Ramos (cell line): Measurements from ENCODE around the gene MKRN2OS.

Source experiments
- in situ Hi-C: fragments of 300-500 bp; cut with MboI; formaldehyde crosslinking; loops from one replicate; pipeline ENCODE4 v1.14.3; 2022; ENCODE audit warnings: low sequenced_read_pairs; ENCODE audit not compliant: unreplicated experiment

Gene MKRN2OS, protein sequence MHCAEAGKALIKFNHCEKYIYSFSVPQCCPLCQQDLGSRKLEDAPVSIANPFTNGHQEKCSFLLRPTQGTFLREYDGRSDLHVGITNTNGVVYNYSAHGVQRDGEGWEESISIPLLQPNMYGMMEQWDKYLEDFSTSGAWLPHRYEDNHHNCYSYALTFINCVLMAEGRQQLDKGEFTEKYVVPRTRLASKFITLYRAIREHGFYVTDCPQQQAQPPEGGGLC

DNA sequence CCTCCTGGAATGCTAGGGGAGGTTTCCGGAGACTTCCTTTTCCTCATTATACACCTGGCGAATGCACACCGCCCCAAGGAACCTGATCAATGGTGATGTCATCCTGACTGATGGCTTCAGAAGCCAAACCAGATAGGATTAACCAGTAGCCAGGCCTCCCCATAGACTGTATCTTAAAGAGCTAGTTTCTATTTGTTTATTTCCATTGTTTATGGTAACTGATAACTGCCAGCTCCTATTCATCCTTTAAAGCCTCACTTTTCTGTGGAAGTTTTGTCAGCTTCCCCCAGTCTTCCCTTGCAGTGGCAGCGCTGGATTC is at the start of gene MKRN2OS:
TSS of gene MKRN2OS (minus strand) at position 27 of the 319 bp plus-strand sequence. CDS start 35 bp downstream, outside the sequence.
- in situ Hi-C loops, result no loop called here

DNA sequence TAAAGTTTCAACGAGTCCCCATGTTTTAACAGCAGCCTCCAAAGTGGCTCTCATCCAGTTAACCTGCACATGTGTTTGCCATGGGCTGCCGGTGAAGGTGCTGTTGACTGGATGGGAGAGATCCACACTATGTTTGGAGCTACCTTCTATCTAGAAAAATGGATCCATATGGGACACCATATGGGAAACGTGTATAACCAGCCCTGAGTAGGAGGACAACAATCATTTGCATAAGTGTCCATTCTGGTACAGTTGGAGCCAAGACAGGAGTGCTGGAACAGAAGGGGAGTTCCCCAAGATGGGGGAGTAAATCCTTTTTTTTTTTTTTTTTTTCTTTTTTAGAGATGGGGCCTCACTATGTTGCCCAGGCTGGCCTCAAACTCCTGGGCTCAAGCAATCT is 48.2 kb upstream of the MKRN2OS start:
- in situ Hi-C loops, result no loop called here

DNA sequence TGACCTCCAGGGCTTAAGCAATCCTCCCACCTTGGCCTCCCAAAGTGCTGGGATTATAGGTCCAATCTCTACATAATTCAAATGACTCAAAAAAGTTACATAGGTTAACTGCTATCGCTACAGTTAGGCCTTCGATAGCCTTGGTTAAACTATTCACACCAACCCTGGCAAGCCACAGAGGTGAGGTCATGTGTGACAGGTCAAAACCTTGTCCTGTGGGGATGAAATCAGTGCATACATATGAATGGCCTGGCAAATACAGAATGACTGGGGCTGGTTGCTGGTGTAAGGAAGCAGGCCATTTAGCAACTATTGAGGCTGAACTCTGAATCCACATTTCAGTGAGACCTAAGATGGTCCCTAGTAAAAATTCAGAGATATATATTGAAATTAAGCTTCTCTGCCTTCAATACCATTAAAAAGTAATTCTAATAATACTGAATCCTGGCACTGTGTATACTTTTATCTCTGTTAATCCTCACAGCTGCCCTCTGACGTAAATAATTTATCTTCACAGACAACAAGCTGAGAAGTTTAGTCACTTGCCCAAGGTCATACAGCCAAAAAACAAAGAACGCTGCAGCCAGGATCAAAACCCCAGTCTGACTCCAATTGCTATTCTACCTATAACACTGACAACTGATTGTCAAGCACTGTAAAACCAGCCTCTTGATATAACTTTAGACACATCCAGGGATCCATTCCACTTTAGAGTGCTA is 46.9 kb upstream of the MKRN2OS start:
- in situ Hi-C loops, result no loop called here

DNA sequence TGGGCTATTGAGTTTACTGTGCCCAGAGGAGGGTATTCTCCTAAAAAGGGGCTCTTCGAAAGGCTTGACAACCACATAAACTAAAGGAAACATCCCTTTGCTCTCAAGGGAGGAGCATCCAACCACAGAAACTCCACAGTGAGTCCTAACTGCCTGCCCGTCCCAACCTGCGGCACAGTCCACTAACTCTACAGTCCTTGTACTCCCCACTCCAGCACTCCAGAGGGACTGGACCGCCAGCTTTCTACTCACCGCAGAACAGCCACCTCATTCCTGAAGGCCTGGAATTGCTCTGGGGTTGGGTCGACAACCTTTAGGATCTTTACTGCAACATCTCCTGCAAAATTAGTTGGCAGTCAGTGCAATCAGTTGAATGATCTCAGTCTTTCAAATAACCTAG is 46.2 kb upstream of the MKRN2OS start:
- in situ Hi-C loops, result no loop called here

DNA sequence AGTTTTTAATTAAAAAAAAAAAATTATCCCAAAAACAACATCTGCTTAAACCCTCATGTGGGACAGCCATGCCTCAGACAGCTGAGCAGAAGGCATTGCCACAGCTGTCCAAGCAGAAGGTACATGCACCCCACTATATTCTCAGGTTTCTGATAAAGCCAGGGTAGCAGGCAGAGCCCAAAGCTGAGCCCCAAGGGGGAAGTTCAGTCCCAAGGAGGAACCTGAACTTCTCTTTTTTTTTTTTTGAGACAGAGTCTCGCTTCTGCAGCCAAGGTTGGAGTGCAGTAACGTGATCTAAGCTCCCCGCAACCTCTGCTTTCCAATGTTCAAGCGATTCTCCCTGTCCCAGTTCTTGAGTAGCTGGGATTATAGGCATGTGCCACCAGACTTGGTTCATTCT is 44.8 kb upstream of the MKRN2OS start:
- in situ Hi-C loops, result no loop called here

DNA sequence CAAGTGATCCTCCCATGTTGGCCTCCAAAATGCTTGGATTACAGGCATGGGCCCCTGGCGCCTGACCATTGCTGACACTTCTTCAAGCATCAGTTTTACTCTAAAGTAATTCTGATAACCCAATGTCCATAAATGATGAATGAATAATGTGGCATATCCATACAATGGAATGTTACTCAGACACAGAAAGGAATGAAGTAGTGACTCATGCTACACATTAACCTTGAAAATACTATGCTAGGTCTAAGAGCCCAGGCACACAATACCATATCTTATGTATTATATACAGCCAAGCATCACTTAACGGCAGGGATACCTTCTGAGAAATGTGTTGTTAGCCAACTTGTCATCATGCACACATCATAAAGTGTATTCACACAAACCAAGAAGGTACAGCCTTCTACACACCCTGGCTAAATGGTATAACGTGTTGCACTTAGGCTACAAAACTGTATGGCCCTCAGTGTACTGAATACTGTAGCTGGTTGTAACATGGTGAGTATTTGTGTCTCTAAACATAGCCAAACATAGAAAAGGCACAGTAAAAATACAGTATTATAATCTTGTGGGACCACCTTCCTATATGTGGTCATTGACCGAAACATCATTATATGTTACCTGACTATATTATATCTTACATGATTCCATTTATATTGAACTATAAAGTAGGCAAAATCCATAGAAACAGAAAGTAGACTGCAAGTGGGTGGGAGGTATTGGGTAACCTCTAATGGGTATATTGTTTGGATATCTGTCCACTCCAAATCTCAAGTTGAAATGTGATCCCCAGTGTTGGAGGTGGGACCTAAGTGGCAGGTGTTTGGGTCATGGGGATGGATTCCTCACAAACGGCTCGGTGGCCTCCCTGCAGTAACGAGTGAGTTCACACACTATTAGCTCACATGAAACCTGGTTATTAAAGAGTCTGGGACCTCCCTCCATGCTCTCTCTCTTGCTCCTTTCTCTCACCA is 43.0 kb upstream of the MKRN2OS start:
- in situ Hi-C loops, result no loop called here

DNA sequence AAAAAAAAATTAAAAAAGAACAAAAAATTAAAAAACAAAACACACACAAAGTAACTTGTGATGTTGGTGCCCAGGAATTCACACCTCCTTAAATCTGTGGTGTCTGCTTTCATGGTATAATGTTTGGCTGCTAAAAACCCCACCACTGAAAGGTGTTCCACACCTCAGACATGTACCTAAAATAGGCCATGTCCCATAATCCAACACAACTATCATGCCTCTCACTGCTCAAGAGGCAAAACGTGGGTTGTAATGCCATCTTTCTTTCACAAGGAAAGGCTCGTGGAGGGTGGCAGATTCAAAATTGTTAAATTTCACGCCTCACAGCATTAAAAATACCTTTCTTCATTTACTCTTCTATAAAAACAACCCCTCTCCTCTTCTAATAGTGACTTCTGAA is 41.1 kb upstream of the MKRN2OS start:
- in situ Hi-C loops, result no loop called here

DNA sequence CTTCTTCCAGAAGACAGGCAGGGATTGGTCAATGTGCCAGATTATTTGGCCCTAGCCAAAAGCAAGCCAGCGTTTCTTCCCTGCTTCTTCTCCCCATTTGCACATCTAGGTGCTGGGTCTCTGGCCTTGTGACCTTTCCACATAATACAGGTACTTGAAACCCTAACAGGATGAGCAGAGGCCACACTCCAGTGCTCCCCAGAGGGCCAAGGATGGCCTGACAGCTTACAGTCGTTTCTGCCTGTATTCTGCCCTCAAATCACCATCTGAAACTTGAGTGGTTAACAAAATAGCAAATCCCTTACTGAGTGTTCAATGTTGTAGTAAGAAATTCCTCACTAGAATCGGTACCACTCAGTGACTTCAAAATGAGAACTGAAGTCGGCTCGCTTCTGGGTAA is 40.7 kb upstream of the MKRN2OS start:
- in situ Hi-C loops, result no loop called here

DNA sequence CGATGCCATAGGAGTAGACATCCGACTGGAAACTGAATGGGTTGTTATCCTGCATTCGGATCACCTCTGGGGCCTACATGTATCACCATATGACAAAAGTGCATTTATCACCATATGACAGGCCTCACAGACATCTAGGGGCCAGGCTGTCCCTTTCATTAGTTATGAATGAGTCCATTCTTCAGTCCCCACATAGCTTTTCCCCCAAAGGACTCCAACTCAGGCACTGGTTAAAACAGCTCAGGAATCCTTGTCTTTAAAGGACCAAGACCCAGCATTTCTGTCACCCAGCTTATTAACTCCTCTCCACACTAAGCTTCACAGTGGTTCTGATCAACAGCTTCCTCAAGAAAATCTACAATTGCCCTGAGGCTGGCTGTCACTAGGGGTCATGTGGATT is 39.9 kb upstream of the MKRN2OS start:
- in situ Hi-C loops, result no loop called here

DNA sequence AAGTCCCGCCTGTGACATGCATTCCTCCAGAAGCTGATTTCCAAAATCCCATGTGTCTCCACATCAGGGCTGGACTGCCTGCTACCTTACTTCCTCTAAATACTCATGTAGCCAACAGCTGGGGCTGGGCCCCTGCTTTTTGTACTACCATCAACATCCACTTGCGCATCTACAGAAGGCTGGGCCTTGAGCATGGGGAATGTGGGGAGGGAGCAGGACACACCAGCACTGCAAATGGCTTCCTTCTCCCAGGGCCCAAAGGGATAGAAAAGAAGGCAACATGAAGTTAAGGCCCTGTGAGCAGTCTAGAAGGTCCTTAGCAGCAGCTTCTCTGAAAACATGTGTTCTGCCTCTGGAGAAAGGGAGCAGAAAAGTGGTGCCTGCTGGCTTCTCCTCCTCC is 38.8 kb upstream of the MKRN2OS start:
- in situ Hi-C loops, result no loop called here

DNA sequence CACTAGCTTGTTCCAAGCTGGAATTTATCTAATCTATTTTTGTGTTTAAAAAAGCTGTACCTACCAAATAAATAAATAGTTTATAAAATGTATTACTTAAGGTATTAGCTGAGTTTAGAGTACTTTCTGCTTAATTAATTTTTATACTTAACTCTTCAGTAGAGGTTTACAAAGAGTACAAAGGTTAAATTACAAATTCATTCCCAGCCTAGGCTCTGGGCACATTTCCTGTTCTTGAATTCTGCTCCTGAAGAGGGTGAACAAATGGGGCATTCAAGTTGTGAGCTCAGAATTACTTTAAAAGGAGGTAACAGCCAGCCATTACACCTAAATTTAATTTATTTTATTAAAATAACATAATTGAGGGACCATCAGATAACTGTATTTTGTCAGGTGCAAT is 38.0 kb upstream of the MKRN2OS start:
- in situ Hi-C loops, result no loop called here

DNA sequence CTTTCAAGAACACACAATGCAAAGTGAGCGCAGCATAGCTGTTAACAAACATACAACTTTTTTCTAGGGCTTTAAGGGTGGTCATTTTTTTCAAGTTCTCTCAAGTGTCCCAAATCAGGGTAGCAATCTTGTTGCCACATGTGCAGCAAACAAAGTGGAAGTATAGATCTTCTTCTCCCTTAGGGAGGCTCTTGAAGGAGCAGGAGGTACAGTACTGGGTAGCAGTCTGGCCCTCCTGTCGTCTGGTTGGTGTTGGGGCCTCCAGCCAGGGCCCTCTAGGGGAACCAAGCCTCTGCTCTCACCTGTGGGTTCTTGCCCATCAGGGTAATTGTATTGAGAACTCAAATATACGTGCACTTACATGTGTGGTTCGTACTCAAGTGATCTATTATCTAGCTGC is 37.4 kb upstream of the MKRN2OS start:
- in situ Hi-C loops, result no loop called here

DNA sequence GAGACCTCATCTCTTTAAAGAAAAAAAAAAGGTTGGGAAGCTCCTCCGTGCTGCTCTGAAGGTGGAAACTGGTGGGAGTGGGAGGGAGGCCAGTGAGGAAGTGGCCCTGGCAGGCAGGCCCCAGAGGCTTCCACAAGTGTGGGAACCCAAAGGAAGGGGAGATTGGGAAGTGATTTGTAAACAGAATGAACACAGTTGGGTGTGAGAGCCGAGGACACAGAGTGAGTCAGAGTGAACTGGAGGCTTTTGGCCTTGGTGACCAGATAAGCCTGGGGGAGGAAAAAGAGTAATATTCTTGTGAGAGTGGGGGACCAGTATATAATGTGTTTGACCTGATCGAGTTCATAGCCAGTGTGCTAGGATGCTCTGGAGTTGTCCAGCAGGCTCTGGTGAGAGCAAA is 34.6 kb upstream of the MKRN2OS start:
- in situ Hi-C loops, result no loop called here

DNA sequence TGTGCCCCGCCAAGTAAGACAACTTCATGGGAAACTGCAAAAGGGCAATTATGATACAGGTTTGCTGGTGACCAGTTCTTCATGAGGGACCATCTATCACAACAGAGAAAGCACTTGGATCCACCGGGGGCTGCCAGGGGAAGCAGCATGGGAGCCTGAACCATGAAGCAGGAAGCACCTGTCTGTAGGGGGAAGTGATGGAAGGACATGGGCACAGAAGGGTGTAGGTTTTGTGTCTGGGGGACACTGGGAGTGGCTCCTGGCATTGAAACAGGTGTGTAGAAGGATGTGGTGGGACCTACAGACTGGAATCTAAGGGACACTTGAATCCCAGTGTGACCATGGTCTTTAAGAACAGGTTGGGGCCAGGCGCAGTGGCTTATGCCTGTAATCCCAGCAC is 34.2 kb upstream of the MKRN2OS start:
- in situ Hi-C loops, result no loop called here

DNA sequence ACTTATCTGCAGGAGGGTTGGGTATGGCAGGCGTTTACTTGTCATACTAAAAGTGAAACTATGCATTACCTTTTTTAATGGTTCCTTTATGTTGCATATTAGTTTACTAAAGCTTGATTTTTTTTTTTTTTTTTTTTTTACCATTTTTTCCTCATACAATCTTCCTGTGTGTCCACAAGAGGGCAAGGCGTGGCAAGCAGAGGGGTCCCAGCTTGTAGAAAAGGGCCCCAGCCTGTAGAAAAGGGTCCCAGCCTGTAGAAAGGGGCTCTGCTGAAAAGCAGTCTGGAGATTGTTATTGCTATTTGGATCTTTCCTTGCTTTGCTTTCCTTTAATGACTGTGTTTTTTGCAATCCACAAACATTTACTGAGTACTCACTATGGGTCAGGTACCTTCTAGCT is 33.4 kb upstream of the MKRN2OS start:
- in situ Hi-C loops, result no loop called here

DNA sequence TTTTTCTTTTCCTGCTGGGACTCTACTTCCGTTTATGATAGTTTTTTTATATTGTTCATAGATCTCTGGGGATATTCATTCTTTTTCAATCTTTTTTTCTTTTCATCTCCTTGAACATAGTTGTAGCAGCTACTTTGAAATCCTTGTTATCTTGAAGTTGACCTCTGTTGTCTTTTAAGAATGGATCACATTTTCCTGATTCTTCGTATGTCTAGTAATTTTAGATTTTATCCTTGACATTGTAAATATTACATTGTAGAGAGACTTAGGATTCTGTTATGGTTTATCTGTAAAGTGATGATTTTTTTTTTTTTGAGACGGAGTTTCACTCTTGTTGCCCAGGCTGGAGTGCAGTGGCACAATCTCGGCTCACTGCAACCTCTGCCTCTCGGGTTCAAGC is 32.1 kb upstream of the MKRN2OS start:
- in situ Hi-C loops, result no loop called here

DNA sequence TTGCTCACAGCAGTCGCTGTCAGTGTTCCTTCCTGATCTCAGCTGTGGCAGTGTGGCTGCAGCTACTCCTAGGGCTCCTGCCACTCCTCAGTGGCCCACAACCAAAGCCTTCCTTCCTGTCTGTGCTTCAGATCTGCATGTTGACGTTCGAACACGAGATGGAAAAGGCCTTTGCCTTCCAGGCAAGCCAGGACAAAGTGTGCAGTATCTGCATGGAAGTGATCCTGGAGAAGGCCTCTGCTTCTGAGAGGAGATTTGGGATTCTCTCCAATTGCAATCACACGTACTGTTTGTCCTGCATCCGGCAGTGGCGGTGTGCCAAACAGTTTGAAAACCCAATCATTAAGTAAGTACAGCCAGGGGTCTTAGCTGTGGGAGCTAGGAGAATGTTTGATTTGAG is 29.4 kb upstream of the MKRN2OS start:
- in situ Hi-C loops, result no loop called here

DNA sequence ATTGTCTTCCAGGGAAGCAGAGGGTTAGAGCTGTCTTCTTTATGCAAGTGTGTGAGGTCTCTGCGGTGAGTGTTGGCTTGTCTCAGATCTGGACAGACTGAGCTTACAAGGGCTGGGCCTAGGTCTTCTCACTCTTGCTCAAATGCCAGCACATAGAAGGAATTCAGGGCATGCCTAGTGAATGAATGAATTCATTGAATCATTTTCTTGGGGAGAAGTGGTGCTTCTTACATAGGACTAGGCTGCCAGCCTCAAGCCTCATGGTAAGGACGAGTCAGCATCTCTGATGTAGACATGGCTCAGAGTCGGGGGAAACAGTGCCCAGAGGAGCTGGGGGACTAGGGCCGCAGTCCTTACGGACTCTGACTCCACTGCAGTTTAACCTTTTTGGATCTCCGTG is 28.8 kb upstream of the MKRN2OS start:
- in situ Hi-C loops, result no loop called here

DNA sequence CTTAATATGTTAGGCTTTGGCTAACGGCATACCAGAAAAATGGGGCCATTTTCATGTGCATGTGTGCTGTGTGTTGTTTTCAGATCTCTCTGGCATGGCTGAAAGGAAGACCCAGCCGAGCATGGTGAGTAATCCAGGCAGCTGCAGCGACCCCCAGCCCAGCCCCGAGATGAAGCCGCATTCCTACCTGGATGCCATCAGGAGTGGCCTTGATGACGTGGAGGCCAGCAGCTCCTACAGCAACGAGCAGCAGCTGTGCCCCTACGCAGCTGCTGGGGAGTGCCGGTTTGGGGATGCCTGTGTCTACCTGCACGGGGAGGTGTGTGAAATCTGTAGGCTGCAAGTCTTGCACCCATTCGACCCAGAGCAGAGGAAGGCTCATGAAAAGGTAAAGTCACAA is 26.7 kb upstream of the MKRN2OS start:
- in situ Hi-C loops, result no loop called here

DNA sequence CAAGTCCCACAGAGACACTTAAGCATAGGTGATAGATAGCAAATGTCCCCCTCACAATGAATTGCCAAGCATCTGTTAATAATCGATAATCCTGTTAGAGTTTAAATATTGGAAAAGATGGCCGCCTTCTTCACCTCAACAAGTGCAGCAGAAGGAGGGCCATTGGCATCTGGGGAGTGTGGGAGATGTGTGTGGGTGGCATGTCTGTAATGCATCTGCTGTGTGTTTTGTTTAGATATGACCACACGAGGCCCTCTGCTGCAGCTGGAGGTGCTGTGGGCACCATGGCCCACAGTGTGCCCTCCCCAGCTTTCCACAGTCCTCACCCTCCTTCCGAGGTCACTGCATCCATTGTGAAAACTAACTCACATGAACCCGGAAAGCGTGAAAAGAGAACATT is 24.5 kb upstream of the MKRN2OS start:
- in situ Hi-C loops, result no loop called here

DNA sequence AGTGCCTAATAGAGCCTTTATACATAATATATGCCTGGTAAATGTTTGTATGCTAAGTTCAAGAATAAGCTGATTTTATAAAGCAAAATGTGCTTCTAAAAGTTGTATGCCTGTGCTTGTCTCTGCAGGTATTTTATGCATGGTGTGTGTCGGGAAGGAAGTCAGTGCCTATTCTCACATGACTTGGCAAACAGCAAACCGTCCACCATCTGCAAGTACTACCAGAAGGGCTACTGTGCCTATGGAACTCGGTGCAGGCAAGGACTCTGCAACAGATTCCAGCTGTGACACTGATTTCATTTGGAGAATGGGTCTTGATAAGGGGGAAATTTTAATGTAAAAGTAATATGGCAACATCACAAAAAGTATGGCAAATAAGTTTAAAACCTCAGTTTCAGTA is 23.4 kb upstream of the MKRN2OS start:
- in situ Hi-C loops, result no loop called here
